AML-193 (cell line): ENCODE data around the gene TMCO4.
A peak's percentile ranks its signal among the peaks of the same experiment; 100 is the strongest.

Source experiments
- DNase-seq, 2 experiments: peaks; one replicate each; lab custom pipeline; 2025; lab: John Stamatoyannopoulos, UW

TMCO4 gene

DNA sequence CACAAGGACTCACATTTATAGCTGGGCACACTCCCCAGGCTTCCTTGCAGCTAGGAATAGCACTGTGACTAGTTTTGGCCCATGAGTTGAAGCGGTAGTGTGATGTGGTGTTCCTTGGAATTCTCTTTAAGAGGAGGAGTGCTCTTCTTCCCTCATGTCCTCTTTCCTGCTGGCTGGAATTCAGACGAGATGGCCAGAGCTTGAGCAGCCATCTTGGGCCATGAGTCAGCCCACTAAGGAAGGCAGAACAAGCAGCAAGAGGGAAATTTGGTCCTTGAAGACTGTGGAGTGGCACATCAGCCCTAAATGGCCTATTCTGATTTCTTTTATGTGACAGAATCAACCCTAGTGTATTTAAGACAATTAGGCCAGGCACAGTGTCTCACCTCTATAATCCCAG lies 115.0 kb downstream of the TMCO4 start:
- DNase-seq, result no peak

DNA sequence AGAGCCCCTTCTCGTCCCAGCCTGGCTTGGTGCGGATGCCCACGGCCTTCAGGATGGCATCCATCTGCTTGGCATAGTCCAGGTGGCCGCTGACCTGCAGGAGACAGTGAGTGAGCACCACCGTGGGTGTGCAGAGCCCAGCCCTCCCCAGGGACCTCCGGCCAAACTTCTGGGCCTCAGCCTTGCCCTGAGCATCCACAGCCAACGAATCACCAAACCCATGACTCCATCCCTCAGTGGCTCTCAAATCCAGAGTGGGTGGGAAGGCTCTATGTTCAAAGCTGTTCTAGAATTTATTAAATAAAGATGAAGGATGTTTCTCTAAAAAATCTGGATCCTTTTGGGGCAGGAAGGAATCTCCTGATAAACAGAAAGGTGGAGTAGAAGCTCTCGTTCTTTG lies 116.4 kb downstream of the TMCO4 start:
- no peak for DNase-seq

DNA sequence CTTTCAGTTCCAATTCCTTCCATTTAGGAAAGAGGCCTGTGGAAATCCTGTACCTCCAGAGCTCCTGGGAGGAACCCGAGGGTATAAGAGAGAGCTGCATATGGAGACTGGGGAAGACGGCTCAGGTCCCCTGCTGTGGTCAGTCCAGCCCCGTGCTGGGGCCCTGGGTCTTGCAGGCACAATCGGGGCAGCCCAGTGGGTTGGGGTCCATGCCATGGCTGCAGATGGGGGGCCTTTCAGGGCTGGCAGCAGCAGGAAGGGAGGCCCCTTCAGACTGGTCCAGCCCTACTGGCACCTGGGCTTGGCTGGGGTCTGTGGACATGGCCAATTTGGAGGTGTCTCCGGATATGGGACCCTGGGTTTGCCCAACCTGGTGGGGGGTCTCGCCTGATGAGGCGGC lies 116.8 kb downstream of the TMCO4 start:
- no peak for DNase-seq

DNA sequence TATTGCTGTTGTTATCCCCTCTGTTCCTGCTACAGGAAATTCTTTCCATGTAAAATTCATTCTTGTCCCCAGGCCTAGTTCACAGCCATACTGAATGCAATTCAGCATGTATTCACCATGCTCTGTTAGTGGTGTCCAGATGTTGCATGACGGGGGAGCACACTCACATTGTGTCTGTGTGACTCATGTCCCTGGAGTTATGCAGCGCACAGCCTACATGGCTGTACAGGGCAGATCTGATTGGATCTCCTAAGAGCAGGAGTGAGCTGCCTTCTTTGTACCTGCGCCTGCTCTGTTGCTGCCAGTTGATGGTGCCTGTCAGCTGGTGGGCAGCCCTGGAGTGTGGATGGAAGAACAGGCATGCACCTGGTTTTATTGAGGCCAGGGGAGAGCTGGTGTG lies 117.5 kb downstream of the TMCO4 start:
- no peak for DNase-seq

GRCh38 chr1:19680644-19681043 lies 119.1 kb downstream of the TMCO4 start:
- no peak for DNase-seq

- DNase-seq, result no peak
Observed at GRCh38 chr1:19679691-19680090, 120.0 kb downstream of the TMCO4 start.

DNA sequence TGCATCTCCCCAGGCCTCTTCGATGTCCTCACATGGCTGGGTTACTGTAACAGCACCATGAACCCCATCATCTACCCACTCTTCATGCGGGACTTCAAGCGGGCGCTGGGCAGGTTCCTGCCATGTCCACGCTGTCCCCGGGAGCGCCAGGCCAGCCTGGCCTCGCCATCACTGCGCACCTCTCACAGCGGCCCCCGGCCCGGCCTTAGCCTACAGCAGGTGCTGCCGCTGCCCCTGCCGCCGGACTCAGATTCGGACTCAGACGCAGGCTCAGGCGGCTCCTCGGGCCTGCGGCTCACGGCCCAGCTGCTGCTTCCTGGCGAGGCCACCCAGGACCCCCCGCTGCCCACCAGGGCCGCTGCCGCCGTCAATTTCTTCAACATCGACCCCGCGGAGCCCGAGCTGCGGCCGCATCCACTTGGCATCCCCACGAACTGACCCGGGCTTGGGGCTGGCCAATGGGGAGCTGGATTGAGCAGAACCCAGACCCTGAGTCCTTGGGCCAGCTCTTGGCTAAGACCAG lies 120.7 kb downstream of the TMCO4 start:
- no peak for DNase-seq

DNA sequence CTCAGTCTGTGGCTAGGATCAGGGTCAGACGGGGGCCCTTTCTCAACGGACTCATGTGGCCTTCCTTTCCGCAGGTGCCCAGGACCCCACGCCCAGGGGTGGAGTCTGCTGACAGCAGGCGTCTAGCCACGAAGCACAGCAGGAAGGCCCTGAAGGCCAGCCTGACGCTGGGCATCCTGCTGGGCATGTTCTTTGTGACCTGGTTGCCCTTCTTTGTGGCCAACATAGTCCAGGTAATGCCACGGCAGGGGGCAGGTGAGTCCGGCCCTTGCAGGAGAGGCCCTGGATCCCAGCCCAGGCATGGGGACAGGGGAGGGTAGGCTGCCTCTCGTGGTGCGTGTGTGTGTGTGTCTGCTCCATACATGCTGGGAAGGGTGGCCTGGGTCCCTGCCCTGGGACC lies 121.2 kb downstream of the TMCO4 start:
- DNase-seq, result no peak

DNA sequence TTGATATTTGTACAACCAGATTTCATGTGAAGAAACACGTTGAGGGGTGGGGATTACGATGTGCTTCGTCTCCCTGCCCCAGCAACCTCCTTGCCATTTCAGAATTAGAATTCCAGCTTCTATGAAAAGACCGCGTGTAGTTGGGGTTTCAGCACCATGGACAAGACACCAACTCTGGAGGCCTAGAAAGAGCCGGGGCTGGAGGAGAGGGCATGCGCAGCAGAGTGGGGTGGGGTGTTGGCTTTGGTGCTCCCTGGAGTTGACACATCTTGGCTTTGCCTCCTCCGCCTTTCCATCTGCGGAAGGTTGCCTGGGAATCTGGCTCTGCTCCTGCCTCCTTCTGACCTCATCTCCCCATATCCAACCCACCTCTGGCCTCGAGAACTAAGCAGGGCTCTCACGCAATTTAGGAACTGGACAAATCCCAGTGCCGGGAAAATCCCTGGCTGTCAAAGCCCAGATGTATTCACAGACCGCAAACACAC lies 123.2 kb downstream of the TMCO4 start:
- no peak for DNase-seq

GRCh38 chr1:19675797-19676196 lies 123.9 kb downstream of the TMCO4 start:
- no peak for DNase-seq

DNA sequence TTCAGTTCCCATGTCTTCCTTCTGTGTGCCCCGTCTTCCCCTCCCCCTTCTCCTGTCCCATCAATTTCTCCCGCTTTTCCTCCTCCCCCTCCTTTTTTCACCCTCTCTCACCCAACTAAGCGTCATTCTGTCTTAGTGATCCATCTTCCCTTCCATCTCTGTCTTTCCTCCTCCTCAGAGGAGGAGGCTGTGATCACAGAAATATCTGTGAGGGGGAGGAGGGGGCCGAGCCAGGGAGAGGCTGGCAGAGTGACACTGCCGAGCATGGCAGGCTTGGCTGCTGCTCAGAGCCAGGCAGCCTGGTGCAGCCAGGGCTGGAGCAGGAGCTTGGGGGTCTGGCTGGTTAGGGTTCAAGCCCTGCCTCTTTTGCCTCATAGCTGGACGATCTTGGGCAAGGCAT lies 127.5 kb downstream of the TMCO4 start:
- DNase-seq, result no peak

GRCh38 chr1:19670787-19671186 lies 128.9 kb downstream of the TMCO4 start:
- DNase-seq, result no peak

GRCh38 chr1:19668888-19669287 lies 130.8 kb downstream of the TMCO4 start:
- DNase-seq, result no peak

DNA sequence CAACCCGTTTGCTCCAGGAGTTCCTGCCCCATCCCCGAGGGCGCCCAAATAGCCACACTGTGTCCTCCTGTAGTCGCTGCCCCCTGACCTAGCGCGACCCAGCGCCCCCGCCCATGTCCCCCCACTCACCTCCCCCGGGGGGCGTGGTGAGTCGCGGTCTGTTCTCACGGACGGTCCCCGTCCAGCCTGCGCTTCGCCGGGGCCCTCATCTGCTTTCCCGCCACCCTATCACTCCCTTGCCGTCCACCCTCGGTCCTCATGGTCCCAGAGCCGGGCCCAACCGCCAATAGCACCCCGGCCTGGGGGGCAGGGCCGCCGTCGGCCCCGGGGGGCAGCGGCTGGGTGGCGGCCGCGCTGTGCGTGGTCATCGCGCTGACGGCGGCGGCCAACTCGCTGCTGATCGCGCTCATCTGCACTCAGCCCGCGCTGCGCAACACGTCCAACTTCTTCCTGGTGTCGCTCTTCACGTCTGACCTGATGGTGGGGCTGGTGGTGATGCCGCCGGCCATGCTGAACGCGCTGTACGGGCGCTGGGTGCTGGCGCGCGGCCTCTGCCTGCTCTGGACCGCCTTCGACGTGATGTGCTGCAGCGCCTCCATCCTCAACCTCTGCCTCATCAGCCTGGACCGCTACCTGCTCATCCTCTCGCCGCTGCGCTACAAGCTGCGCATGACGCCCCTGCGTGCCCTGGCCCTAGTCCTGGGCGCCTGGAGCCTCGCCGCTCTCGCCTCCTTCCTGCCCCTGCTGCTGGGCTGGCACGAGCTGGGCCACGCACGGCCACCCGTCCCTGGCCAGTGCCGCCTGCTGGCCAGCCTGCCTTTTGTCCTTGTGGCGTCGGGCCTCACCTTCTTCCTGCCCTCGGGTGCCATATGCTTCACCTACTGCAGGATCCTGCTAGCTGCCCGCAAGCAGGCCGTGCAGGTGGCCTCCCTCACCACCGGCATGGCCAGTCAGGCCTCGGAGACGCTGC lies 133.9 kb downstream of the TMCO4 start:
- DNase-seq, result no peak

DNA sequence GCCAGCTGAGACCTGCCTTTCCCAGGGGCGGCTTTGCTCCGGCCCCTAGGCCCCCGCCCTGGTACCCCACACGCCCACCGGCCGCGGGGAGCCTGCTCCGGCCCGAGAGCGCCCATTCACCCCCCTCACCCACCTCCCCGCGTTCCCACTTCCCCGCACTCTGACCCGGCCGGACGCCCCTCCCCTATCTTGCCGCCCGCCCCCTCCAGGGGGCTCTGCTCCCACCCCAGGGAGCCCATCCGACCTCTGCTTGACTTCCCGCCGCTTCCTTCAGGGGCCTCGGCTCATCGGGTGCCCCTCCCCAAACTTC lies 134.6 kb downstream of the TMCO4 start:
- DNase-seq, result no peak

- DNase-seq, result no peak
Observed at GRCh38 chr1:19664453-19665185, 135.1 kb downstream of the TMCO4 start, which contains the start of gene HTR6. TSS of gene HTR6 (plus strand) at chr1:19664875. CDS start at chr1:19665754, 879 bp downstream.

- DNase-seq, result no peak
Observed at GRCh38 chr1:19662313-19662712, 137.4 kb downstream of the TMCO4 start.

- peak; percentile 40 to 56 for DNase-seq
Observed at GRCh38 chr1:19661721-19662228, 137.9 kb downstream of the TMCO4 start.

- no peak for DNase-seq
Observed at GRCh38 chr1:19658186-19658585, 141.5 kb downstream of the TMCO4 start.

DNA sequence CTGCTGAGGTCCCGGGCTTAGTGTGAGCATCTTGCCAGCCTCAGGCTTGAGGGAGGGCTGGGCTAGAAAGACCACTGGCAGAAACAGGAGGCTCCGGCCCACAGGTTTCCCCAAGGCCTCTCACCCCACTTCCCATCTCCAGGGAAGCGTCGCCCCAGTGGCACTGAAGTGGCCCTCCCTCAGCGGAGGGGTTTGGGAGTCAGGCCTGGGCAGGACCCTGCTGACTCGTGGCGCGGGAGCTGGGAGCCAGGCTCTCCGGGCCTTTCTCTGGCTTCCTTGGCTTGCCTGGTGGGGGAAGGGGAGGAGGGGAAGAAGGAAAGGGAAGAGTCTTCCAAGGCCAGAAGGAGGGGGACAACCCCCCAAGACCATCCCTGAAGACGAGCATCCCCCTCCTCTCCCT lies 142.2 kb downstream of the TMCO4 start:
- no peak for DNase-seq

DNA sequence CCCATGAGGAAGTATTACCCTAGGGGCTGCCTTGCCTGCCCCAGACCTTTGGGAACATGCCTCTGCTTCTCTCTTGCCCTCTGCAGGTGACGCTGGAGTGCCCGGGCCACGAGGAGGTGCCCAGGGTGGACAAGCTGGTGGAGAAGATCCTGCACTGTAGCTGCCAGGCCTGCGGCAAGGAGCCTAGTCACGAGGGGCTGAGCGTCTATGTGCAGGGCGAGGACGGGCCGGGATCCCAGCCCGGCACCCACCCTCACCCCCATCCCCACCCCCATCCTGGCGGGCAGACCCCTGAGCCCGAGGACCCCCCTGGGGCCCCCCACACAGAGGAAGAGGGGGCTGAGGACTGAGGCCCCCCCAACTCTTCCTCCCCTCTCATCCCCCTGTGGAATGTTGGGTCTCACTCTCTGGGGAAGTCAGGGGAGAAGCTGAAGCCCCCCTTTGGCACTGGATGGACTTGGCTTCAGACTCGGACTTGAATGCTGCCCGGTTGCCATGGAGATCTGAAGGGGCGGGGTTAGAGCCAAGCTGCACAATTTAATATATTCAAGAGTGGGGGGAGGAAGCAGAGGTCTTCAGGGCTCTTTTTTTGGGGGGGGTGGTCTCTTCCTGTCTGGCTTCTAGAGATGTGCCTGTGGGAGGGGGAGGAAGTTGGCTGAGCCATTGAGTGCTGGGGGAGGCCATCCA lies 142.8 kb downstream of the TMCO4 start:
- DNase-seq, result no peak

DNA sequence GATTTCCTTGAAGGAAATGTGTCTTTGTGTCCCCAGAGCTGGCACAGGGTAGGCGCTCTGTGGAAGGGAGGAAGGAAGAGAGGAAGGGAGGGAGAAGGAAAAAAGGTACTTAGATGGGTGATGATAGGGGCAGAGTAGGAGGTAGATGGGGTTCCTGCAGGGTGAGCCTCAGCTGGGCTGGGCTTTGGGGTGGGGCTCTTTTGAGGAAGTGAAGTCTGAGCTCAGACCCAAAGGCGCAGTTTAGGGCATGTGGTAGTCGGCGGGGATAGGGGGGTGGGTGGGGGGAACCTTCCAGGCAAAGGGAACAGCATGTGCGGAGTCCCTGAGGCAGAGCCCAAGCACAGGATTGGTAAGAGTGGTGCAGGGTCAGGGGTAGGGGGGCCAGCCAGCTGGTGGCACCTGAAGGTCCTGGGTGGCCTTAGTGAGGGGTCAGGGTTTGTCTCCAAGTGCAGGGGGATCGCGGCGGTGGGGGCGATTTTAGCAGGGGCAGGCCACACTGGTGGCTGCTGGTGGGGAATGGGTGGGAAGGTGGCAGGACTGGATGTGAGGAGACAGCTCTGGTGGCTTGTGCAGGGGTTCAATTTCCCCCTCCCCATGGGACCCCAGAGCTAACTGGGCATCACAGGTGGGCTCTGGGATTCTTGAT lies 143.5 kb downstream of the TMCO4 start:
- no peak for DNase-seq
